Renal cortical epithelial cell (primary cell): Measurements from ENCODE around the gene NCOR1. TPM values are rescaled to one million over a fixed set of nuclear protein-coding genes. Genes with fewer than 3 reads are reported as not detected.
"Not testable (repeated sequence)": the region's sequence is repeated elsewhere in the genome, so short reads cannot be mapped to it uniquely, and the experiment has no call there.

ENCODE experiments used
- DNase-seq: peaks from one replicate; pipeline ENCODE4 v3.0.0-alpha.2; 2011; ENCODE audit warnings: low read depth
- total RNA-seq: library from RNA; depleted of rRNA; stranded (reverse); fragments of >200 nt; gene quantifications from 2 replicates; pipeline ENCODE4 v1.2.3, GENCODE V29; 2014

The NCOR1 gene
- total RNA-seq, 1 donor from 2014 or later = 159 TPM

GRCh38 chr17:16091773-16092172, 123.6 kb downstream of the NCOR1 start:
- DNase-seq = no peak

GRCh38 chr17:16086957-16087356, 128.4 kb downstream of the NCOR1 start:
- DNase-seq = no peak

GRCh38 chr17:16085066-16085699, 130.2 kb downstream of the NCOR1 start:
- DNase-seq = peak; percentile 19

GRCh38 chr17:16083223-16083622, 132.1 kb downstream of the NCOR1 start:
- DNase-seq = no peak

GRCh38 chr17:16081507-16082087, 133.7 kb downstream of the NCOR1 start:
- DNase-seq = no peak

GRCh38 chr17:16080366-16080765, 135.0 kb downstream of the NCOR1 start:
- no peak for DNase-seq

- DNase-seq = no peak
Observed at GRCh38 chr17:16075949-16076348, 139.4 kb downstream of the NCOR1 start.

GRCh38 chr17:16074423-16074822, 140.9 kb downstream of the NCOR1 start:
- DNase-seq = no peak

- no peak for DNase-seq
Observed at GRCh38 chr17:16073845-16074244, 141.5 kb downstream of the NCOR1 start.

- DNase-seq = no peak
Observed at GRCh38 chr17:16072031-16072430, 143.3 kb downstream of the NCOR1 start.

- DNase-seq = no peak
Observed at GRCh38 chr17:16068323-16068722, 147.0 kb downstream of the NCOR1 start.

GRCh38 chr17:16066125-16066524, 149.2 kb downstream of the NCOR1 start:
- DNase-seq = no peak

GRCh38 chr17:16061631-16062030, 153.7 kb downstream of the NCOR1 start:
- DNase-seq = no peak

GRCh38 chr17:16055139-16055538, 160.2 kb downstream of the NCOR1 start:
- DNase-seq = not testable (repeated sequence)

- no peak for DNase-seq
Observed at GRCh38 chr17:16052486-16052885, 162.8 kb downstream of the NCOR1 start.

GRCh38 chr17:16050844-16051243, 164.5 kb downstream of the NCOR1 start:
- no peak for DNase-seq

- DNase-seq = no peak
Observed at GRCh38 chr17:16048811-16049449, 166.4 kb downstream of the NCOR1 start.

GRCh38 chr17:16046966-16047365, 168.4 kb downstream of the NCOR1 start:
- no peak for DNase-seq

- DNase-seq = no peak
Observed at GRCh38 chr17:16044487-16044886, 170.8 kb downstream of the NCOR1 start.

GRCh38 chr17:16040710-16041251, 174.6 kb downstream of the NCOR1 start:
- peak; percentile 72 for DNase-seq

- peak; percentile 6 for DNase-seq
Observed at GRCh38 chr17:16037636-16038035, 177.7 kb downstream of the NCOR1 start.

- DNase-seq = no peak
Observed at GRCh38 chr17:16036261-16036660, 179.1 kb downstream of the NCOR1 start.

GRCh38 chr17:16033729-16034349, 181.5 kb downstream of the NCOR1 start:
- no peak for DNase-seq
